Small intestine (tissue), 7 donors: ENCODE data around the gene SCPEP1. TPM values are rescaled to one million over a fixed set of nuclear protein-coding genes. Genes with fewer than 3 reads are reported as not detected.

ENCODE experiments used
- DNase-seq, 2 donors: peaks; one replicate each; pipeline versions ENCODE4 v3.0.0 to v3.0.0-alpha.2; 2013
- FAIRE-seq: peaks from 2 replicates; lab custom pipeline; 2012; peaks lifted over from hg19 to GRCh38; lab: Jason Lieb, UNC
- H3K27ac ChIP-seq, 3 donors: one replicate each; pipeline ENCODE4 v1.5.1; 2013; ENCODE audit warnings: low read length in 2 of 3, mild to moderate bottlenecking in 2 of 3, control low read depth in 1 of 3, inconsistent platforms in 1 of 3, low read depth in 1 of 3, moderate library complexity in 1 of 3
- H3K27me3 ChIP-seq, 3 donors: one replicate each; pipeline ENCODE4 v1.6.1; 2013; ENCODE audit warnings: low read length in 3 of 3, inconsistent platforms in 1 of 3; ENCODE audit not compliant: control insufficient read depth in 3 of 3, insufficient read depth in 3 of 3
- H3K36me3 ChIP-seq, 3 donors: one replicate each; pipeline ENCODE4 v1.6.1; 2013; ENCODE audit warnings: low read length in 3 of 3, inconsistent platforms in 1 of 3, low read depth in 1 of 3, mild to moderate bottlenecking in 1 of 3, moderate library complexity in 1 of 3; ENCODE audit not compliant: control insufficient read depth in 3 of 3, insufficient read depth in 2 of 3
- H3K4me1 ChIP-seq, 3 donors: one replicate each; pipeline ENCODE4 v1.6.1; 2013; ENCODE audit warnings: low read length in 2 of 3, inconsistent platforms in 1 of 3, low read depth in 1 of 3, mild to moderate bottlenecking in 1 of 3, moderate library complexity in 1 of 3; ENCODE audit not compliant: control insufficient read depth in 3 of 3, insufficient read depth in 2 of 3
- H3K4me3 ChIP-seq, 3 donors: one replicate each; pipeline ENCODE4 v1.5.1; 2013; ENCODE audit warnings: low read length in 3 of 3, control low read depth in 1 of 3, inconsistent platforms in 1 of 3, low read depth in 1 of 3, mild to moderate bottlenecking in 1 of 3, moderate library complexity in 1 of 3
- H3K9me3 ChIP-seq, 2 donors: one replicate each; pipeline ENCODE4 v1.6.1; 2013; ENCODE audit warnings: low read depth in 1 of 2, low read length in 1 of 2; ENCODE audit not compliant: control insufficient read depth in 2 of 2, insufficient read depth in 1 of 2
- WGBS, 3 donors: extraction: QIAGEN DNeasy Blood & Tissue Kit; methylation state at CpG; one replicate each; pipeline ENCODE4 v1.1.7; 2013; 5-methylcytosine and 5-hydroxymethylcytosine counted together
- polyA plus RNA-seq, 4 donors: library from polyadenylated mRNA; stranded (reverse) in 3 of 4; unstranded in 1 of 4; fragments of 200-250 nt in 3 of 4; fragments of 120-200 nt in 1 of 4; gene quantifications; one replicate each; pipeline versions ENCODE4 v1.2.1 to v1.2.3, GENCODE V29; 2013
- donor health status: healthy with polysubstance abuse.
- donor health status: control.
- donor health status: control.
- donor health status: Bipolar disorder and iron deficiency.
- donor health status: healthy.

SCPEP1 gene
- polyA plus RNA-seq, 4 donors: 16.8 to 380 (median 38.2) TPM

DNA sequence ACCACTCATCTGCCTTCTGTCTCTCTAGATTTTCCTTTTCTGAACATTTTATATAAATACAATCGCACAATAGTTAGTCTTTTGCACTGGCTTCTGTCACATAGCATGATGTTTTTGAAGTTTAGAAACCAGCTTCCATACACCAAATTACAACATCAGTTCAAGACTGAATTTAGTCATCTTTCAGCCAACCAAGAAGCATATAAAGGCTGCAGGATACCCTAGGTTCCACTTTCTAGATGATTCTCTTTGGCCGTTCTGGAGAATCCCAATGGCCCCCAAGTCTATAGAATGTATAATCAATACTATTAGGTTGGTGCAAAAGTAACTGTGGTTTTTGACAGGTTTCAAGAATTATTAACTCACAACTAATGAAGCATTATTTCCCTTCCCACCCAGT, 19.4 kb downstream of the SCPEP1 start:
- Histone ChIP-seq H3K27me3 (no peaks in the 10 kb centered on the region), H3K27ac (no peak overlapping the region), H3K4me1 (no peaks in the 10 kb centered on the region), H3K9me3 (no peaks in the 10 kb centered on the region), H3K4me3 (no peak overlapping the region), H3K36me3 (peaks cover 0 to 57% (median 0%) of the 10 kb centered on the region in 3 donors)
- DNase-seq (no peak), FAIRE-seq (no peak)
- WGBS, 3 donors: 91 to 100% (median 96%) methylated on average over 2 of the region's 2 CpGs

DNA sequence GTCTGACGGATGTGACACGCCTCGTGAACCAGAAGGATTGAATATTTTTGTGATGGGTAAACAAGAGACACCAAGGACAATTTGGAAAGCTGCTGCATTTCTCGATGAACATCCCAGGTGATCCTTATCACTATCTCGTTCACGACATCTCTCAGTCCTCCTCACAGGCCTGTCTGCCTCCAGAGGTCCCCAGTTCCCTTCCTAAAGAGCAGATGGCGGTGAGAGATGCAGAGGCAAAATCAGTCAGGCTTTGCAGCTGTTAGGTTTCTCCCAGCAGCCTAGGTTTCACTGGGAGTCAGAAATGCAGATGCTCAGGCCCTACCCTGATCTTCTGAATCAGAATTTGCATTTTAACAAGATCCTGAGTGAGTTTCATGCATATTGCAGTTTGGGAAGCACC, 23.6 kb downstream of the SCPEP1 start:
- no peak overlapping the region for H3K27ac ChIP-seq
- FAIRE-seq (no peak), DNase-seq (no peak)
- no peaks in the 10 kb centered on the region for H3K4me1 ChIP-seq
- no peak overlapping the region for H3K4me3 ChIP-seq
- H3K27me3 ChIP-seq: no peaks in the 10 kb centered on the region
- WGBS, 3 donors: 88 to 93% (median 89%) methylated on average over 7 of the region's 7 CpGs
- peaks cover 0 to 61% (median 0%) of the 10 kb centered on the region in 3 donors for H3K36me3 ChIP-seq
- no peaks in the 10 kb centered on the region for H3K9me3 ChIP-seq

- DNase-seq (peak in 1 of 2 donors; percentile 42), FAIRE-seq (no peak)
- Histone ChIP-seq H3K27ac (no peak overlapping the region), H3K9me3 (no peaks in the 10 kb centered on the region), H3K27me3 (no peaks in the 10 kb centered on the region), H3K4me1 (no peaks in the 10 kb centered on the region), H3K36me3 (peaks cover 0 to 64% (median 0%) of the 10 kb centered on the region in 3 donors), H3K4me3 (no peak overlapping the region)
- WGBS, 3 donors: 66 to 89% (median 83%) methylated on average over 5 of the region's 5 CpGs
Observed at GRCh38 chr17:57002904-57003303, 25.0 kb downstream of the SCPEP1 start.

DNA sequence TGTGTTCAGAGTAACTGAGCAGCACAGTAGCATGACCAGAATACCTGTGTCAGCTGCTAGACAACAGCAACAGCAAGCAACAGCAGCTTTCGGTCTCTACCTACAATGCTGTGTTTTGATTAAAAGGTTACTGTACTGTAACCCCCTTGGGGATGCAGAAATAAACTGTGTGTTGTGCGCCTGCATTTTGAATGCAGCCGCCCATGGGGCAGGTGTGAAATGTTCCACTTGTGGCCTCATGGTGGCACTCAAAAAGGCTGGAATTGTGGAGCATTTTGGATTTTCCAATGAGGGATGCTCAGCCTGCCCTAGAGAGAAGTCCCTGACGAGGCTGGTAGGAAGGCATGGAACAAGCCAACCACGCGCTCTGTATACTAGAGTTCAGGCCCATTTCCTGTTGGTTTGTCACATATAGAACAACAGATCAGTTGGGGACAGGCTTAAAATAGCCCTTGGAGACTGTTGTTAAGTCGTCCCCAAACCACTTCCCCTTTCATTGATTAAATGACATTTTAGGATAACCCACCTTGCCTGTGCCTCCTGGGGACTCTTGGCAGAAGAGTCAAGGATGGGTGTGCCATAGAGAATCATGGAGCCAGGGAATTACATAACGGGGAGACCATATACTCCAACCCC, 27.1 kb downstream of the SCPEP1 start:
- Histone ChIP-seq H3K36me3 (peaks cover 0 to 54% (median 0%) of the 10 kb centered on the region in 3 donors), H3K27me3 (no peaks in the 10 kb centered on the region), H3K4me3 (no peak overlapping the region), H3K4me1 (peaks cover 0 to 2% (median 0%) of the 10 kb centered on the region in 3 donors), H3K9me3 (no peaks in the 10 kb centered on the region), H3K27ac (no peak overlapping the region)
- WGBS, 3 donors: 60 to 65% (median 61%) methylated on average over 8 of the region's 8 CpGs
- no peak for FAIRE-seq
- DNase-seq: peak in 1 of 2 donors; percentile 40

DNA sequence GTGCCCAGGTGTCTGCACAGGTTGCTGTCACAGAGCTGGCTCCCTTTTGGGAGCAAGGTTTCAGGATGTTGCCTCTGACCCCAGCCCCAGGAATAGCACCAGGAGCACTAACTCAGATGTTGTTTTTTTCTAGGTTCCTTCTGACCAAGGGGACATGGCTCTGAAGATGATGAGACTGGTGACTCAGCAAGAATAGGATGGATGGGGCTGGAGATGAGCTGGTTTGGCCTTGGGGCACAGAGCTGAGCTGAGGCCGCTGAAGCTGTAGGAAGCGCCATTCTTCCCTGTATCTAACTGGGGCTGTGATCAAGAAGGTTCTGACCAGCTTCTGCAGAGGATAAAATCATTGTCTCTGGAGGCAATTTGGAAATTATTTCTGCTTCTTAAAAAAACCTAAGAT, 28.1 kb downstream of the SCPEP1 start:
- H3K36me3 ChIP-seq: peaks cover 0 to 48% (median 0%) of the 10 kb centered on the region in 3 donors
- no peak overlapping the region for H3K27ac ChIP-seq
- H3K9me3 ChIP-seq: no peaks in the 10 kb centered on the region
- FAIRE-seq: no peak
- 97 to 100% (median 100%) methylated on average over 2 of the region's 2 CpGs for WGBS, 3 donors
- no peak overlapping the region for H3K4me3 ChIP-seq
- no peak for DNase-seq
- H3K27me3 ChIP-seq: no peaks in the 10 kb centered on the region
- H3K4me1 ChIP-seq: peaks cover 0 to 2% (median 0%) of the 10 kb centered on the region in 3 donors

DNA sequence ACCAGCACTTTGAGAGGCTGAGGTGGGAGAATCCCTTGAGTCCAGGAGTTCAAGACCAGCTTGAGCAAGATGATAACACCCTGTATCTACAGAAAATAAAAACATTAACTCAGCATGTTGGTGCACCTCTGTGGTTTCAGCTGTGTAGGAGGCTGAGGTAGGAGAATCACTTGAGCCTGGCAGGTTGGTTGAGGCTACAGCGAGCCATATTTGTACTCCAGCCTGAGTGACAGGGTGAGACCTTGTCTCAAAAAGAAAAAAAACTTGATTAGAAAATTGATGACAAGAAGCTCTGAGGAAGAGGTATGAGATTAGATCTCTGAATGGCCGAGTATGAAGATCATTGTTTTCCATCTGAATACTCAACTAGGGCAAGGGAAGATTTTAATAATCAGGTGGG, 31.0 kb downstream of the SCPEP1 start:
- 66 to 94% (median 78%) methylated on average over 2 of the region's 2 CpGs for WGBS, 3 donors

GRCh38 chr17:57009737-57010445, 32.0 kb downstream of the SCPEP1 start:
- H3K4me3 ChIP-seq: no peak overlapping the region
- H3K27ac ChIP-seq: no peak overlapping the region
- H3K27me3 ChIP-seq: no peaks in the 10 kb centered on the region
- no peak for FAIRE-seq
- peaks cover 0 to 20% (median 0%) of the 10 kb centered on the region in 3 donors for H3K36me3 ChIP-seq
- H3K4me1 ChIP-seq: peaks cover 0 to 2% (median 0%) of the 10 kb centered on the region in 3 donors
- 24 to 26% (median 24%) methylated on average over 7 of the region's 7 CpGs for WGBS, 3 donors
- DNase-seq: peak; percentile 71 to 78
- peaks cover 0 to 2% of the 10 kb centered on the region in 2 donors for H3K9me3 ChIP-seq

More for the DNA sequence above, 31.0 kb downstream of the SCPEP1 start:
- Histone ChIP-seq H3K27ac (no peak overlapping the region), H3K9me3 (peaks cover 0 to 2% of the 10 kb centered on the region in 2 donors), H3K4me3 (no peak overlapping the region), H3K27me3 (no peaks in the 10 kb centered on the region), H3K4me1 (peaks cover 0 to 2% (median 0%) of the 10 kb centered on the region in 3 donors), H3K36me3 (peaks cover 0 to 22% (median 0%) of the 10 kb centered on the region in 3 donors)
- FAIRE-seq (no peak), DNase-seq (no peak)

DNA sequence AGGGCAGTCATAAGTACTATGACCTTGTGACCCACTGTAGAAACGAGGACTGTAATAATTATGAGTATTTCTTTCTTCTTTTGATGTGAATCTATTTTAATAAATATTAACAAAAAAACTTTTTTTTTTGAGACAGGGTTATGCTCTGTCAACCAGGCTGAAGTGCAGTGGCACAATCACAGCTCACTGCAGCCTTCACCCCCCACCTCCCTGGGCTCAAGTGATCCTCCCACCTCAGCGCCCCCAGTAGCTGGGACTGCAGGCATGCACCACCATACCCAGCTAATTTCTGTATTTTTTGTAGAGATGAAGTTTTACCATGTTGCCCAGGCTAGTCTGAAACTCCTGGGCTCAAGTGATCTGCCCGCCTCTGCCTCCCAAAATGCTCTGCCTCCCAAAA, 32.6 kb downstream of the SCPEP1 start:
- WGBS, 3 donors: 57 to 67% (median 62%) methylated on average over 3 of the region's 3 CpGs
- H3K4me3 ChIP-seq: no peak overlapping the region
- FAIRE-seq: no peak

More for the DNA sequence above, 32.6 kb downstream of the SCPEP1 start:
- H3K36me3 ChIP-seq: peaks cover 0 to 14% (median 0%) of the 10 kb centered on the region in 3 donors
- peaks cover 0 to 2% of the 10 kb centered on the region in 2 donors for H3K9me3 ChIP-seq
- peaks cover 0 to 2% (median 0%) of the 10 kb centered on the region in 3 donors for H3K4me1 ChIP-seq
- H3K27ac ChIP-seq: no peak overlapping the region
- DNase-seq: no peak
- H3K27me3 ChIP-seq: no peaks in the 10 kb centered on the region
